Endothelial cell of coronary artery (primary cell): ENCODE measurements around the gene NELFE. TPM values are rescaled to one million over a fixed set of nuclear protein-coding genes. Genes with fewer than 3 reads are reported as not detected.

Experiments used
- total RNA-seq: library from RNA; depleted of rRNA; stranded (reverse); fragments of >200 nt; gene quantifications from 2 replicates; pipeline ENCODE4 v1.2.3, GENCODE V29; 2014

NELFE gene, protein sequence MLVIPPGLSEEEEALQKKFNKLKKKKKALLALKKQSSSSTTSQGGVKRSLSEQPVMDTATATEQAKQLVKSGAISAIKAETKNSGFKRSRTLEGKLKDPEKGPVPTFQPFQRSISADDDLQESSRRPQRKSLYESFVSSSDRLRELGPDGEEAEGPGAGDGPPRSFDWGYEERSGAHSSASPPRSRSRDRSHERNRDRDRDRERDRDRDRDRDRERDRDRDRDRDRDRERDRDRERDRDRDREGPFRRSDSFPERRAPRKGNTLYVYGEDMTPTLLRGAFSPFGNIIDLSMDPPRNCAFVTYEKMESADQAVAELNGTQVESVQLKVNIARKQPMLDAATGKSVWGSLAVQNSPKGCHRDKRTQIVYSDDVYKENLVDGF
- 99.7 and 109 TPM in 2 replicates for total RNA-seq

DNA sequence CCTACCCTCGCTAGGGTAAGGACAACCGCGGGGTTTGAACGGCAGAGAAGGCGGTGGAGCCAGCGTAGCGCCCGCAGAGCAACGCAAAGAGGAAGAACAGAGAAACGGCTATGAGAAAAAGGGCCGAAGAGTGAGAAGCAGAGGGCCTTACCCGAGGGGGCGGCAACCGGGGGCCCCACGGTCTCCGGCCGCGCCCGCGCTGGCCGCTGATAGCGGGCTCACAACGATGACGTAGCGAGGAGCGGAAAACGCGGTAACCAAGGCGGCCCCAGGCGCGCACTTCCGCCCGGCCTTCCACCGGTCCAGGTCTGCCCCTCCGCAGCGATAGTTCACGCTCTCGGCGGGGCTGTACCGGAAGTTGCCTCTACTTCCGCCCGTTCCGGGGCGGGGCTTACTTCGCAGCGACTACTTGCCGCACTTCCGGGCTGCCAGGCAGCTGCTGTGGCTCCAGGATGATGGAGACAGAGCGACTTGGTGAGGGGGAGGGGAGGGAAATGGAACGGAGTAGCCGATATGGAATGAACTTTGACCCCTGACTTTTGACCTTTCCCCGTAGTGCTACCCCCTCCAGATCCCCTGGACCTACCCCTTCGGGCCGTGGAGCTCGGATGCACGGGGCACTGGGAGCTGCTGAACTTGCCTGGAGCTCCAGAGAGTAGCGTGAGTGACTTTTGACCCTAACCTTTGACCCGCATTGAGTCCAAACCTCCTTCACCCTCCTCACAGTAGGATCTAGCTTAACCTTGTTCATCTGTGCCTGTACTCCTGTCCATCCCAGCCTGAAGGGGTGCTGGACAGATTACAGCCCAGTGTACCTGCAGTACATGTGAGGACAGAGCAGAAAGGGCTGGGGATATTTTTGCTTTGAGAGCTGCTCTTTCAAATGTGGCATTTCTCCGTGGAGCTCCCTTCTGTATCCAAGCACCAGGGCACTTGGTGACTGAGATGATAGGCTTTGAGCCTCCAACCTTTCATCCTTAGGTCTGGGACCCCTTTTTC, at the start of gene NELFE, which contains the start of gene SKIC2:
NELFE (minus strand) TSS at position 231 of the 999 bp plus-strand sequence. CDS start 525 bp downstream, outside the sequence.
SKIC2 (plus strand) TSS at position 435 of the 999 bp plus-strand sequence; CDS start at position 453, 18 bp downstream.

DNA sequence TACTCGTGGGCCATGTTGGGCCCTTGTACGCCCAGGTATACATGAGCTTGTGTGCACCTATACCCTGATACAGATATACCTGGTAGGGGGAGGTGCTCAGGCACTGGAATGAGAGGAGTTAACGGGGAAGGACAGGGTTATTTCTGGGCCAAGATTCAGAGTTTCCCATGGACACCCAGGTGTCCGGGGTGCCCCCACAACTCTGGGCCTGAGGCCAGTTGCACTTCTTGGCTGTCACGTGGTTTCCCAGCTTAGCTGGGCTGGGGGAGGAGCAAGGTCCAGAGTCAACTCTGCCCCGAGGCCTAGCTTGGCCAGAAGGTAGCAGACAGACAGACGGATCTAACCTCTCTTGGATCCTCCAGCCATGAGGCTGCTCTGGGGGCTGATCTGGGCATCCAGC, 23.0 kb upstream of the NELFE start, which contains the start of gene C4A:
C4A (plus strand) TSS at position 314 of the 400 bp plus-strand sequence; CDS start at position 365, 51 bp downstream.

DNA sequence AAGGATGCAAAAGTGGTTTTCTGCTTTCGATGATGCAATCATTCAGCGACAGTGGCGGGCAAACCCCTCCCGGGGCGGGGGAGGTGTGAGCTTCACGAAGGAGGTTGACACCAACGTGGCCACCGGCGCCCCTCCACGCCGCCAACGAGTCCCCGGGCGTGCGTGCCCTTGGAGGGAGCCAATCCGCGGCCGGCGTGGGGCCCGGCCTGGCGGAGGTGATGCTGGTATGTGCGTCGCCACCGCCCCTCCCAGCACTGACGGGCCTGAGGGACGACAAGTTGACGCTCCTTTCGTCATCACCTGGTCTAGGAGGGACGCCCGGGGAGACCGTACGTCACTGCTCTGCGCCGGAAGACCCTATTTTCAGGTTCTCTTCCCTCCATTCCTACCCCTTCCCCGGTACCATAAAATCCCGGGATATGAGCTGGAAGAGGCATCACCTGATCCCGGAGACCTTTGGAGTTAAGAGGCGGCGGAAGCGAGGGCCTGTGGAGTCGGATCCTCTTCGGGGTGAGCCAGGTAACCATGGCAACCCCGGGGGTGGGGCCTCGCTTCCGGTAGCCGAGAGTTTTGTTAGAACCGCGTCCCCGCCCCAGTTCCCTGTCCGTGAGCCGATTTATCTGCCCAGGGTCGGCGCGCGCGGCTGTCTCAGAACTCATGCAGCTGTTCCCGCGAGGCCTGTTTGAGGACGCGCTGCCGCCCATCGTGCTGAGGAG, 13.4 kb upstream of the NELFE start, which contains the start of gene DXO:
DXO (minus strand) TSS at position 146 of the 716 bp plus-strand sequence. CDS start 463 bp downstream, outside the sequence.

DNA sequence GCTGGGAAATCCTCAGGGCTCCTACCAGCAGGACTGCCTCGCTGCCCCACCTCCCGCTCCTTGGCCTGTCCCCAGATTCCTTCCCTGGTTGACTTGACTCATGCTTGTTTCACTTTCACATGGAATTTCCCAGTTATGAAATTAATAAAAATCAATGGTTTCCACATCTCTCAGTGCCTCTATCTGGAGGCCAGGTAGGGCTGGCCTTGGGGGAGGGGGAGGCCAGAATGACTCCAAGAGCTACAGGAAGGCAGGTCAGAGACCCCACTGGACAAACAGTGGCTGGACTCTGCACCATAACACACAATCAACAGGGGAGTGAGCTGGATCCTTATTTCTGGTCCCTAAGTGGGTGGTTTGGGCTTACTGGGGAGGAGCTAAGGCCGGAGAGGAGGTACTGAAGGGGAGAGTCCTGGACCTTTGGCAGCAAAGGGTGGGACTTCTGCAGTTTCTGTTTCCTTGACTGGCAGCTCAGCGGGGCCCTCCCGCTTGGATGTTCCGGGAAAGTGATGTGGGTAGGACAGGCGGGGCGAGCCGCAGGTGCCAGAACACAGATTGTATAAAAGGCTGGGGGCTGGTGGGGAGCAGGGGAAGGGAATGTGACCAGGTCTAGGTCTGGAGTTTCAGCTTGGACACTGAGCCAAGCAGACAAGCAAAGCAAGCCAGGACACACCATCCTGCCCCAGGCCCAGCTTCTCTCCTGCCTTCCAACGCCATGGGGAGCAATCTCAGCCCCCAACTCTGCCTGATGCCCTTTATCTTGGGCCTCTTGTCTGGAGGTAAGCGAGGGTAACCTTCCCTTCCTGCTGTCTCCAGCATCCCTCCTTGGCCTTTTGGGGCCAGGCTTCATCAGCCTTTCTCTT, 13.0 kb downstream of the NELFE start, which contains the start of gene CFB:
CFB (plus strand) TSS at position 589 of the 863 bp plus-strand sequence; CDS start at position 716, 127 bp downstream.

DNA sequence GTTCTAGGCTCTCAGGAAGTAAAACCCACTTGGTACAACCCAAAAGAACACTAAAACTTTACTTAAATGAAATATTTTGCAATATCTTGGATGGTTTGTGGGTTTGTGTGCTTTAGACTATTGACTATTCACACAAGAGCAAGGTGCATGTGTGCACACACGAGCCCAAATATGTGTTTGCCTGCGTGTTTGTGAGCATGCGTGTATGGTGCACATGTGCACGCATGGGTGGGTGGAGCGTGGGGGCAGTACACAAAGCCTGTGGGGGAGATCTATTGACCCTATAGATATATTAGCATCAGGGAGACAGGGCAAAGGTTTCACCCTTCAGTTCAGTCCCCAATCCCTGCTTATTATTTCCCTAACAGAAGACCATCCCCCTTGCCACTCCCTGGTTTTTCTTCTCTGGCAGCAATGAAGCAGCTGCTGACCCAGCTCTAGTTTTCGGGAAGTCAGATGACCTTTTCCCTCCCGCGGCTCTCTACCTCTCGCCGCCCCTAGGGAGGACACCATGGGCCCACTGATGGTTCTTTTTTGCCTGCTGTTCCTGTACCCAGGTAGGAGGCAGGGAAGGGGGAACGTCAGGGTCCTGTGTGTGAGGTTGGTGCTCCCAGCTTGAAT, 31.4 kb downstream of the NELFE start, which contains the start of gene C2:
C2 (plus strand) TSS at position 476 of the 621 bp plus-strand sequence; CDS start at position 512, 36 bp downstream.

Other genes starting within 250 kb of the NELFE start
- gene LY6G6D, start 243.6 kb downstream of the NELFE start, total RNA-seq: not detected in 2 replicates
- gene LY6G6C, start 237.2 kb downstream of the NELFE start, total RNA-seq: not detected in 2 replicates
- gene MPIG6B, start 235.6 kb downstream of the NELFE start, total RNA-seq: not detected in 2 replicates
- gene DDAH2, start 229.7 kb downstream of the NELFE start, total RNA-seq: 82.0 and 106 TPM in 2 replicates
- 714 and 927 TPM in 2 replicates for gene CLIC1, start 222.4 kb downstream of the NELFE start, total RNA-seq
- gene MSH5, start 219.0 kb downstream of the NELFE start, total RNA-seq: 3.7 and 4.6 TPM in 2 replicates
- 0.81 and 1.3 TPM in 2 replicates for gene SAPCD1, start 196.3 kb downstream of the NELFE start, total RNA-seq
- gene VWA7, start 181.6 kb downstream of the NELFE start, total RNA-seq: 0.09 TPM in 1 of 2 replicates, not detected in the other
- 64.4 and 67.7 TPM in 2 replicates for gene VARS1, start 163.2 kb downstream of the NELFE start, total RNA-seq
- 33.2 and 44.6 TPM in 2 replicates for gene LSM2, start 152.0 kb downstream of the NELFE start, total RNA-seq
- gene HSPA1L, start 143.7 kb downstream of the NELFE start, total RNA-seq: 0.72 and 0.85 TPM in 2 replicates
- gene HSPA1A, start 143.4 kb downstream of the NELFE start, total RNA-seq: 73.9 and 103 TPM in 2 replicates
- gene HSPA1B, start 131.2 kb downstream of the NELFE start, total RNA-seq: 73.8 and 84.7 TPM in 2 replicates
- gene NEU1, start 96.2 kb downstream of the NELFE start, total RNA-seq: 38.6 and 40.2 TPM in 2 replicates
- under 0.01 TPM in 1 of 2 replicates, not detected in the other for gene SLC44A4, start 80.0 kb downstream of the NELFE start, total RNA-seq
- gene EHMT2, start 61.3 kb downstream of the NELFE start, total RNA-seq: 54.2 and 56.9 TPM in 2 replicates
- 4.2 and 6.8 TPM in 2 replicates for gene ZBTB12, start 56.9 kb downstream of the NELFE start, total RNA-seq
- gene C2, start 31.3 kb downstream of the NELFE start, total RNA-seq: 0.19 TPM in 1 of 2 replicates, not detected in the other
- 0.90 and 4.7 TPM in 2 replicates for gene CFB, start 12.9 kb downstream of the NELFE start, total RNA-seq
- 40.9 and 43.4 TPM in 2 replicates for gene SKIC2, start 204 bp upstream of the NELFE start, total RNA-seq
- gene DXO, start 13.2 kb upstream of the NELFE start, total RNA-seq: 7.8 and 11.1 TPM in 2 replicates
- gene C4A, start 23.1 kb upstream of the NELFE start, total RNA-seq: 0.99 and 2.0 TPM in 2 replicates
- 0.63 and 1.8 TPM in 2 replicates for gene C4B, start 55.8 kb upstream of the NELFE start, total RNA-seq
- not detected in 2 replicates for gene CYP21A2, start 79.4 kb upstream of the NELFE start, total RNA-seq
- 0.36 and 1.5 TPM in 2 replicates for gene TNXB, start 150.4 kb upstream of the NELFE start, total RNA-seq
- gene ATF6B, start 169.3 kb upstream of the NELFE start, total RNA-seq: 11.1 and 11.2 TPM in 2 replicates
- gene FKBPL, start 171.3 kb upstream of the NELFE start, total RNA-seq: 5.0 and 6.3 TPM in 2 replicates
- 0.09 TPM in 1 of 2 replicates, not detected in the other for gene PRRT1, start 193.0 kb upstream of the NELFE start, total RNA-seq
- gene PPT2, start 195.2 kb upstream of the NELFE start, total RNA-seq: 52.3 and 52.8 TPM in 2 replicates
- 1.6 and 2.5 TPM in 2 replicates for gene EGFL8, start 205.6 kb upstream of the NELFE start, total RNA-seq
- gene AGPAT1, start 217.1 kb upstream of the NELFE start, total RNA-seq: 8.4 and 13.0 TPM in 2 replicates
- gene RNF5, start 219.4 kb upstream of the NELFE start, total RNA-seq: 28.3 and 34.9 TPM in 2 replicates
- 0.36 and 0.66 TPM in 2 replicates for gene AGER, start 225.3 kb upstream of the NELFE start, total RNA-seq
- gene PBX2, start 231.2 kb upstream of the NELFE start, total RNA-seq: 37.0 and 42.5 TPM in 2 replicates
- gene GPSM3, start 233.7 kb upstream of the NELFE start, total RNA-seq: 4.2 and 5.5 TPM in 2 replicates